Measurements from ENCODE around the gene CFAP20.

The CFAP20 gene

GRCh38 chr16:58152246-58152868 is 23.2 kb upstream of the CFAP20 start:
- H3K27ac ChIP-seq (ENCODE audit: low read depth, low read length): no peak overlapping the region
- no peak overlapping the region for H3K9ac ChIP-seq (ENCODE audit: low read length)
- no peaks in the 10 kb centered on the region for H3K27me3 ChIP-seq (ENCODE audit: control insufficient read depth, insufficient read depth, low read length)
- H3K4me3 ChIP-seq (ENCODE audit: low read depth, low read length): no peak overlapping the region
- H3K4me1 ChIP-seq (ENCODE audit: control insufficient read depth, insufficient read depth, low read length): no peaks in the 10 kb centered on the region
- H3K36me3 ChIP-seq (ENCODE audit: control insufficient read depth, insufficient read depth, low read length): no peaks in the 10 kb centered on the region
- H3K9me3 ChIP-seq (ENCODE audit: control insufficient read depth, insufficient read depth, low read depth, low read length): no peaks in the 10 kb centered on the region

DNA sequence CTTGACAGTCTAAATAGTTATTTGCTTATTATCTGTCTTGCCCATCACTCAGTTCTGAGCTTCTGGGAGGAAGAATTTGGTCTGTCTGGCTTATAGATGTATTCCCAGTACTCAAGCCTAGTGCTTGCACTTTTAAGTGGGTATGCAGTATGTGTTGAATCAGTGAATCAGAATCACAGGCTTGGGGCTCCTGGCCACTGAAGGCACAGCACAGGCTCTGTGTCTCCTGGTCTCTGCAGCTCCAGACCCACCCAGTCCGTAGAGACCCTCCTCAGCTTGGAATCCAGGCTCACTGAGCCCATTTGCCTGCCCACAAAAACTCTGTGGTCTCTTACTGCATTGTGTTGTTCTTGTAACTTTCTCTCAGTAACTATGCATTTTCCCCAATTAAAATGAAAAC is 19.3 kb upstream of the CFAP20 start:
- Histone ChIP-seq H3K4me1 (ENCODE audit: control insufficient read depth, insufficient read depth, low read length) (no peaks in the 10 kb centered on the region), H3K27ac (ENCODE audit: low read depth, low read length) (no peak overlapping the region), H3K4me3 (ENCODE audit: low read depth, low read length) (no peak overlapping the region), H3K9ac (ENCODE audit: low read length) (no peak overlapping the region), H3K27me3 (ENCODE audit: control insufficient read depth, insufficient read depth, low read length) (no peaks in the 10 kb centered on the region), H3K36me3 (ENCODE audit: control insufficient read depth, insufficient read depth, low read length) (no peaks in the 10 kb centered on the region), H3K9me3 (ENCODE audit: control insufficient read depth, insufficient read depth, low read depth, low read length) (no peaks in the 10 kb centered on the region)

DNA sequence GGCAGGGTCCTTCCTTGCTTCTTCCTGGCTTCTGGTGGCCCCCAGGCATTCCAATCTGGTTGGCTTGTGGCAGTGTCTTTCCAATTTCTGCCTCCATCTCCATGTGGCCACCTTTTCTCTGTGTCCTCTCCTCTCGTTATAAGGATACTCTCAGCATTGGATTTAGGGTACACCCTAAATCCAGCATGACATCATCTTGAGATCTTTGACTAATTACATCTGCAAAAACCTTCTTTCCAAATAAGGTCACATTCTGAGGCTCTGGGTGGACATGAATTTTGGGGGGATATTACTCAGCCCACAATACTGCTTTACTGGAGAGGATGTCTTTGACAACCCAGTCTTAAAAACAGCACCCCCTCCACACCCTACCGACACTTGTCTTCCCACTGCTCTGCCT is 18.9 kb upstream of the CFAP20 start:
- Histone ChIP-seq H3K9me3 (ENCODE audit: control insufficient read depth, insufficient read depth, low read depth, low read length) (no peaks in the 10 kb centered on the region), H3K27me3 (ENCODE audit: control insufficient read depth, insufficient read depth, low read length) (no peaks in the 10 kb centered on the region), H3K4me1 (ENCODE audit: control insufficient read depth, insufficient read depth, low read length) (no peaks in the 10 kb centered on the region), H3K4me3 (ENCODE audit: low read depth, low read length) (no peak overlapping the region), H3K9ac (ENCODE audit: low read length) (no peak overlapping the region), H3K36me3 (ENCODE audit: control insufficient read depth, insufficient read depth, low read length) (no peaks in the 10 kb centered on the region), H3K27ac (ENCODE audit: low read depth, low read length) (no peak overlapping the region)

DNA sequence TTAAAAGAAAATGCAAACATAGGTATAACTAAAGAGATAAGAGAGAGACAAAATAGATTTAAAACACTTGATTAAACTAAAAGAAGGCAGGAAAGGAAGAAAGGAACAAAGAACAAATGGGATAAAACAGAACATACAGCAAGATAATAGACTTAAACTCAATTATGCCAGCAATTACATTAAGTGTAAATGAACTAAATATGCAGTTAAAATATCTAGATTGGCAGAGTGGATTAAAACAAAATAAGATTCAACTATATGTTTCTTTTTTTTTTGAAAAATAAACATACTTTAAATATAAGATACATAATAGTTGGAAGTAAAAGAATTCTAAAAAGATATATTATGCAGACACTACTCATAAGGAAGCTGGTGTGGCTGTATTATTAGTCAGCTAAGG is 9.7 kb upstream of the CFAP20 start:
- Histone ChIP-seq H3K36me3 (ENCODE audit: control insufficient read depth, insufficient read depth, low read length) (no peaks in the 10 kb centered on the region), H3K4me1 (ENCODE audit: control insufficient read depth, insufficient read depth, low read length) (no peaks in the 10 kb centered on the region), H3K27ac (ENCODE audit: low read depth, low read length) (no peak overlapping the region), H3K27me3 (ENCODE audit: control insufficient read depth, insufficient read depth, low read length) (no peaks in the 10 kb centered on the region), H3K9me3 (ENCODE audit: control insufficient read depth, insufficient read depth, low read depth, low read length) (peaks cover 19% of the 10 kb centered on the region; the same call in 1 of the 2 replicates), H3K4me3 (ENCODE audit: low read depth, low read length) (no peak overlapping the region), H3K9ac (ENCODE audit: low read length) (no peak overlapping the region)

GRCh38 chr16:58137581-58137980 is 8.4 kb upstream of the CFAP20 start:
- no peak overlapping the region for H3K4me3 ChIP-seq (ENCODE audit: low read depth, low read length)
- no peak overlapping the region for H3K9ac ChIP-seq (ENCODE audit: low read length)
- no peaks in the 10 kb centered on the region for H3K27me3 ChIP-seq (ENCODE audit: control insufficient read depth, insufficient read depth, low read length)
- H3K36me3 ChIP-seq (ENCODE audit: control insufficient read depth, insufficient read depth, low read length): no peaks in the 10 kb centered on the region
- H3K4me1 ChIP-seq (ENCODE audit: control insufficient read depth, insufficient read depth, low read length): no peaks in the 10 kb centered on the region
- peaks cover 19% of the 10 kb centered on the region; the same call in 1 of the 2 replicates for H3K9me3 ChIP-seq (ENCODE audit: control insufficient read depth, insufficient read depth, low read depth, low read length)
- H3K27ac ChIP-seq (ENCODE audit: low read depth, low read length): no peak overlapping the region

DNA sequence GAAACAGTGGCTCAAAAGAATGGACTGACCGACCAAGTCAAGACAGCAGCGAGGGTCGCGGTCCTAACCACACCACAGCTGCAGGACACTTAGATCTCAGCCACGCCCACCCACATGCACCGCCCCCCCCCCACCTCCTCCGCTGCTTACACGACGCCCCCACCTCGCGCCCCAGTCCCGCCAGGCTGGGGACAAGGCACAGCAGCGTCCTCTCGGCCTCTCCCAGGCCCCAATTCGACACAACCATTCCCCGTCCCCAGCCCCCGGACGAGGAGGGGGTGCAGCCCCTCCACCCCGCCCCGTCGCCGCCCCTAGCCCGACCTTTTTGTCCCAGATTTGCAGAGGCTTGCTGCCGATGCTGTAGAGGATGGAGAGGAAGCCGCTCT is 477 bp downstream of the CFAP20 start:
- peak overlapping the region; percentile 54; the same call in 1 of the 2 replicates for H3K27ac ChIP-seq (ENCODE audit: low read depth, low read length)

GRCh38 chr16:58128181-58128631 is 975 bp downstream of the CFAP20 start:
- Histone ChIP-seq H3K4me1 (ENCODE audit: control insufficient read depth, insufficient read depth, low read length) (peaks cover 15% of the 10 kb centered on the region), H3K9me3 (ENCODE audit: control insufficient read depth, insufficient read depth, low read depth, low read length) (no peaks in the 10 kb centered on the region), H3K27ac (ENCODE audit: low read depth, low read length) (no peak overlapping the region), H3K36me3 (ENCODE audit: control insufficient read depth, insufficient read depth, low read length) (no peaks in the 10 kb centered on the region), H3K27me3 (ENCODE audit: control insufficient read depth, insufficient read depth, low read length) (no peaks in the 10 kb centered on the region), H3K4me3 (ENCODE audit: low read depth, low read length) (peak overlapping the region; percentile 92), H3K9ac (ENCODE audit: low read length) (peak overlapping the region; percentile 41)

More for the DNA sequence above, 477 bp downstream of the CFAP20 start:
- no peaks in the 10 kb centered on the region for H3K9me3 ChIP-seq (ENCODE audit: control insufficient read depth, insufficient read depth, low read depth, low read length)
- no peaks in the 10 kb centered on the region for H3K36me3 ChIP-seq (ENCODE audit: control insufficient read depth, insufficient read depth, low read length)
- H3K4me1 ChIP-seq (ENCODE audit: control insufficient read depth, insufficient read depth, low read length): peaks cover 15% of the 10 kb centered on the region
- H3K4me3 ChIP-seq (ENCODE audit: low read depth, low read length): peak overlapping the region; percentile 92
- peak overlapping the region; percentile 88 for H3K9ac ChIP-seq (ENCODE audit: low read length)
- no peaks in the 10 kb centered on the region for H3K27me3 ChIP-seq (ENCODE audit: control insufficient read depth, insufficient read depth, low read length)

DNA sequence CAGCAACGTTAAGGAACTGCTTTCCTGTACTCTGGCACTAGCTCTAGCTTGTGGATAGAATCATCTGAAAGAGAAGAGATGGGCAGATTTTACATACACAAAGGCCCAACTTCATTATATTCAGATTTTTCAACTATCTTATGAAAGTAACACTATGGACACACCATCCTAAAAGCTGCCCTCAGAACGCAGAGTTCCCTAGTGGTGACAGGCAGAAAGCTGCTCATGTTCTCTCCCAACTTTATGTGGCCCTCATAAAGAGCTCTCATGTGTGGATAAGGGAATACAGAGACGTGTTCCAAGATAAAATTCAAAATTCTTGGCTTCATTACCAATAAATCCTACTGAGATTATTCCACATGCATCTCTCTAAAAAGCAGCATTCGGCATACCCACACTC is 1.5 kb downstream of the CFAP20 start:
- H3K4me1 ChIP-seq (ENCODE audit: control insufficient read depth, insufficient read depth, low read length): peaks cover 15% of the 10 kb centered on the region
- H3K9ac ChIP-seq (ENCODE audit: low read length): no peak overlapping the region
- H3K27ac ChIP-seq (ENCODE audit: low read depth, low read length): no peak overlapping the region
- no peaks in the 10 kb centered on the region for H3K27me3 ChIP-seq (ENCODE audit: control insufficient read depth, insufficient read depth, low read length)
- H3K9me3 ChIP-seq (ENCODE audit: control insufficient read depth, insufficient read depth, low read depth, low read length): no peaks in the 10 kb centered on the region
- no peaks in the 10 kb centered on the region for H3K36me3 ChIP-seq (ENCODE audit: control insufficient read depth, insufficient read depth, low read length)
- peak overlapping the region; percentile 92 for H3K4me3 ChIP-seq (ENCODE audit: low read depth, low read length)

- peaks cover 15% of the 10 kb centered on the region for H3K4me1 ChIP-seq (ENCODE audit: control insufficient read depth, insufficient read depth, low read length)
- no peaks in the 10 kb centered on the region for H3K27me3 ChIP-seq (ENCODE audit: control insufficient read depth, insufficient read depth, low read length)
- H3K4me3 ChIP-seq (ENCODE audit: low read depth, low read length): peak overlapping the region; percentile 92
- H3K9me3 ChIP-seq (ENCODE audit: control insufficient read depth, insufficient read depth, low read depth, low read length): no peaks in the 10 kb centered on the region
- no peak overlapping the region for H3K9ac ChIP-seq (ENCODE audit: low read length)
- no peak overlapping the region for H3K27ac ChIP-seq (ENCODE audit: low read depth, low read length)
- H3K36me3 ChIP-seq (ENCODE audit: control insufficient read depth, insufficient read depth, low read length): no peaks in the 10 kb centered on the region
Measured at GRCh38 chr16:58127033-58127556, 2.1 kb downstream of the CFAP20 start.

DNA sequence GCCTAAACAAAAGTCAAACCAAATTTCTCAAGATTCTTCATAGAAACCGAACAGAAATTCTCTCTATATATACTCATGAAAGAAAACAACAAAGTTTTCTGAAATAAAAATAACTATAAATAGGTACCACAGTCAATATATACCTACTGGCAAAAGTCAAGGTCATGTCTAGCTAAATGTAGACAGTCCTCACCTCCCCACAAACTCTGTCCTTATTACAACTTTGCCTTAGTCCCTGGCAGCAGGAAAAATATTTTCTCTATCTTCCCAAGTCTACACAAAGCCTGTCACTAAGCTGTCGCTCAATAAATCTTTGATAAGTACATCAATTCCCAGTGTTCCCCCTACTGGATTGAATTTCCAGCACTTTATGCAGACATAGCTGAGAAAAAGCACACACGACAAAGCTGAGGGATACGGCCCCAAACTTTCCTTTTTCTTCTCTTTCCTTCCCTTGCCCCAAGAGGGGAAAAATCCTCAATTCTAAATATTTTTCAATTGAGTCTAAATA is 2.7 kb downstream of the CFAP20 start:
- Histone ChIP-seq H3K36me3 (ENCODE audit: control insufficient read depth, insufficient read depth, low read length) (no peaks in the 10 kb centered on the region), H3K4me3 (ENCODE audit: low read depth, low read length) (peak overlapping the region; percentile 92; the same call in 1 of the 2 replicates), H3K27me3 (ENCODE audit: control insufficient read depth, insufficient read depth, low read length) (no peaks in the 10 kb centered on the region), H3K9ac (ENCODE audit: low read length) (no peak overlapping the region), H3K27ac (ENCODE audit: low read depth, low read length) (no peak overlapping the region), H3K4me1 (ENCODE audit: control insufficient read depth, insufficient read depth, low read length) (peaks cover 19% of the 10 kb centered on the region), H3K9me3 (ENCODE audit: control insufficient read depth, insufficient read depth, low read depth, low read length) (no peaks in the 10 kb centered on the region)

GRCh38 chr16:58125781-58126335 is 3.3 kb downstream of the CFAP20 start:
- Histone ChIP-seq H3K27me3 (ENCODE audit: control insufficient read depth, insufficient read depth, low read length) (no peaks in the 10 kb centered on the region), H3K27ac (ENCODE audit: low read depth, low read length) (no peak overlapping the region)

More at GRCh38 chr16:58125781-58126335, 3.3 kb downstream of the CFAP20 start:
- no peaks in the 10 kb centered on the region for H3K36me3 ChIP-seq (ENCODE audit: control insufficient read depth, insufficient read depth, low read length)
- H3K9me3 ChIP-seq (ENCODE audit: control insufficient read depth, insufficient read depth, low read depth, low read length): no peaks in the 10 kb centered on the region
- H3K9ac ChIP-seq (ENCODE audit: low read length): no peak overlapping the region
- no peak overlapping the region for H3K4me3 ChIP-seq (ENCODE audit: low read depth, low read length)
- peaks cover 25% of the 10 kb centered on the region for H3K4me1 ChIP-seq (ENCODE audit: control insufficient read depth, insufficient read depth, low read length)
